Measurements from ENCODE around the gene MAP9. TPM values are rescaled to one million over a fixed set of nuclear protein-coding genes. Genes with fewer than 3 reads are reported as not detected.

The MAP9 gene
- total and polyA plus RNA-seq, 2 experiments from 2014 or later: 1.8 to 6.2 TPM

- Histone ChIP-seq H3K9me2 (ENCODE audit: insufficient read depth) (no peaks in the 10 kb centered on the region), H3K4me2 (ENCODE audit: unreplicated experiment) (no peak overlapping the region), H4K20me1 (ENCODE audit: insufficient read depth) (no peaks in the 10 kb centered on the region), H3K36me3 (ENCODE audit: low read depth) (no peaks in the 10 kb centered on the region), H3K27me3 (replicated peaks; ENCODE audit: insufficient read depth) (no peaks in the 10 kb centered on the region), H3F3A (ENCODE audit: insufficient read depth) (no peaks in the 10 kb centered on the region), H3K9me3 (ENCODE audit: low read depth) (no peaks in the 10 kb centered on the region), H2AFZ (no peak overlapping the region), H3K27ac (no peak overlapping the region), H3K9ac (no peak overlapping the region), H3K4me1 (ENCODE audit: insufficient read depth) (no peaks in the 10 kb centered on the region), H3K4me3 (no peak overlapping the region), H3K79me2 (ENCODE audit: insufficient read depth) (no peaks in the 10 kb centered on the region)
- WGBS, 2 experiments (ENCODE audit: low coverage in 1 of 2, low lambda C conversion rate in 2 of 2, missing lambda C conversion rate in 2 of 2): 33 to 59% methylated on average over 1 of the region's 1 CpG
- no peak for DNase-seq
- TF ChIP-seq EZH2 (IDR thresholded peaks at IDR 0.05; ENCODE audit: insufficient read depth, poor library complexity, severe bottlenecking) (no peak), EZH2phosphoT487 (IDR thresholded peaks at IDR 0.05; ENCODE audit: insufficient read depth, low read depth) (no peak)
- in situ Hi-C loops (cut with MboI): no loop called here
Measured at GRCh38 chr4:155338196-155338595, 38.6 kb downstream of the MAP9 start.

GRCh38 chr4:155336242-155336641, 40.5 kb downstream of the MAP9 start:
- no peak for DNase-seq
- 24 to 25% methylated on average over 3 of the region's 3 CpGs for WGBS, 2 experiments (ENCODE audit: low coverage in 1 of 2, low lambda C conversion rate in 2 of 2, missing lambda C conversion rate in 2 of 2)
- Histone ChIP-seq H3K4me3 (no peak overlapping the region), H3F3A (ENCODE audit: insufficient read depth) (no peaks in the 10 kb centered on the region), H3K27me3 (replicated peaks; ENCODE audit: insufficient read depth) (no peaks in the 10 kb centered on the region), H3K4me2 (ENCODE audit: unreplicated experiment) (no peak overlapping the region), H3K9me3 (ENCODE audit: low read depth) (no peaks in the 10 kb centered on the region), H3K4me1 (ENCODE audit: insufficient read depth) (no peaks in the 10 kb centered on the region), H3K9ac (no peak overlapping the region), H2AFZ (no peak overlapping the region), H3K79me2 (ENCODE audit: insufficient read depth) (no peaks in the 10 kb centered on the region), H3K27ac (no peak overlapping the region), H3K9me2 (ENCODE audit: insufficient read depth) (no peaks in the 10 kb centered on the region), H4K20me1 (ENCODE audit: insufficient read depth) (no peaks in the 10 kb centered on the region), H3K36me3 (ENCODE audit: low read depth) (no peaks in the 10 kb centered on the region)
- in situ Hi-C loops (cut with MboI): no loop called here
- TF ChIP-seq EZH2phosphoT487 (IDR thresholded peaks at IDR 0.05; ENCODE audit: insufficient read depth, low read depth) (no peak), EZH2 (IDR thresholded peaks at IDR 0.05; ENCODE audit: insufficient read depth, poor library complexity, severe bottlenecking) (no peak)

GRCh38 chr4:155331478-155331877, 45.3 kb downstream of the MAP9 start:
- no peak overlapping the region for H2AFZ ChIP-seq
- no peak overlapping the region for H3K9ac ChIP-seq
- no peaks in the 10 kb centered on the region for H3K79me2 ChIP-seq (ENCODE audit: insufficient read depth)
- no peaks in the 10 kb centered on the region for H3K36me3 ChIP-seq (ENCODE audit: low read depth)
- in situ Hi-C loops (cut with MboI): no loop called here
- TF ChIP-seq EZH2 (IDR thresholded peaks at IDR 0.05; ENCODE audit: insufficient read depth, poor library complexity, severe bottlenecking) (no peak), EZH2phosphoT487 (IDR thresholded peaks at IDR 0.05; ENCODE audit: insufficient read depth, low read depth) (no peak)
- no peak overlapping the region for H3K4me3 ChIP-seq
- no peaks in the 10 kb centered on the region for H3K9me3 ChIP-seq (ENCODE audit: low read depth)
- H3K27ac ChIP-seq: no peak overlapping the region
- no peak overlapping the region for H3K4me2 ChIP-seq (ENCODE audit: unreplicated experiment)
- H3F3A ChIP-seq (ENCODE audit: insufficient read depth): no peaks in the 10 kb centered on the region
- no peaks in the 10 kb centered on the region for H3K27me3 ChIP-seq (replicated peaks; ENCODE audit: insufficient read depth)
- no peaks in the 10 kb centered on the region for H3K9me2 ChIP-seq (ENCODE audit: insufficient read depth)
- H3K4me1 ChIP-seq (ENCODE audit: insufficient read depth): no peaks in the 10 kb centered on the region
- no peak for DNase-seq
- no peaks in the 10 kb centered on the region for H4K20me1 ChIP-seq (ENCODE audit: insufficient read depth)

GRCh38 chr4:155322782-155323181, 54.0 kb downstream of the MAP9 start:
- Histone ChIP-seq H4K20me1 (ENCODE audit: insufficient read depth) (no peaks in the 10 kb centered on the region), H3K9me3 (ENCODE audit: low read depth) (no peaks in the 10 kb centered on the region), H3K27me3 (replicated peaks; ENCODE audit: insufficient read depth) (no peaks in the 10 kb centered on the region), H3K4me2 (ENCODE audit: unreplicated experiment) (no peak overlapping the region), H3K79me2 (ENCODE audit: insufficient read depth) (no peaks in the 10 kb centered on the region), H3K4me1 (ENCODE audit: insufficient read depth) (no peaks in the 10 kb centered on the region), H3F3A (ENCODE audit: insufficient read depth) (no peaks in the 10 kb centered on the region), H2AFZ (no peak overlapping the region), H3K27ac (no peak overlapping the region), H3K36me3 (ENCODE audit: low read depth) (no peaks in the 10 kb centered on the region), H3K9me2 (ENCODE audit: insufficient read depth) (no peaks in the 10 kb centered on the region), H3K4me3 (no peak overlapping the region), H3K9ac (no peak overlapping the region)
- DNase-seq: no peak
- in situ Hi-C loops (cut with MboI): no loop called here
- WGBS, 2 experiments (ENCODE audit: low coverage in 1 of 2, low lambda C conversion rate in 2 of 2, missing lambda C conversion rate in 2 of 2): 0% methylated on average over 2 of the region's 2 CpGs
- TF ChIP-seq EZH2phosphoT487 (IDR thresholded peaks at IDR 0.05; ENCODE audit: insufficient read depth, low read depth): no peak
- no peak for TF ChIP-seq EZH2 (IDR thresholded peaks at IDR 0.05; ENCODE audit: insufficient read depth, poor library complexity, severe bottlenecking)

GRCh38 chr4:155321006-155321405, 55.8 kb downstream of the MAP9 start:
- H3K4me2 ChIP-seq (ENCODE audit: unreplicated experiment): no peak overlapping the region
- no peak overlapping the region for H3K4me3 ChIP-seq
- in situ Hi-C loops (cut with MboI): no loop called here
- DNase-seq: no peak
- TF ChIP-seq EZH2phosphoT487 (IDR thresholded peaks at IDR 0.05; ENCODE audit: insufficient read depth, low read depth) (no peak), EZH2 (IDR thresholded peaks at IDR 0.05; ENCODE audit: insufficient read depth, poor library complexity, severe bottlenecking) (no peak)
- no peaks in the 10 kb centered on the region for H3K9me2 ChIP-seq (ENCODE audit: insufficient read depth)
- no peaks in the 10 kb centered on the region for H3K9me3 ChIP-seq (ENCODE audit: low read depth)
- H2AFZ ChIP-seq: no peak overlapping the region
- H3K36me3 ChIP-seq (ENCODE audit: low read depth): no peaks in the 10 kb centered on the region
- no peaks in the 10 kb centered on the region for H3K79me2 ChIP-seq (ENCODE audit: insufficient read depth)
- H3K27me3 ChIP-seq (replicated peaks; ENCODE audit: insufficient read depth): no peaks in the 10 kb centered on the region
- no peak overlapping the region for H3K9ac ChIP-seq
- H4K20me1 ChIP-seq (ENCODE audit: insufficient read depth): no peaks in the 10 kb centered on the region
- no peaks in the 10 kb centered on the region for H3F3A ChIP-seq (ENCODE audit: insufficient read depth)
- no peaks in the 10 kb centered on the region for H3K4me1 ChIP-seq (ENCODE audit: insufficient read depth)
- H3K27ac ChIP-seq: no peak overlapping the region

All from GM23248 (cell line).